Measurements from ENCODE around the gene MAP1S. TPM values are rescaled to one million over a fixed set of nuclear protein-coding genes. Genes with fewer than 3 reads are reported as not detected.

Gene MAP1S
- 10 to 100 TPM; 23.9 to 71.8 (median 48.7) TPM for total RNA-seq

GRCh38 chr19:17718947-17719711 lies at the start of gene MAP1S:
TSS of gene MAP1S (plus strand) at chr19:17719480. CDS start at chr19:17719503, 23 bp downstream.
- H3K36me3 ChIP-seq = peaks cover 0 to 11% (median 0%) of the 10 kb centered on the region in 3 donors
- H3K4me3 ChIP-seq = peak within 1 kb of the TSS; percentile 86 to 97 (median 92)
- H3K9me3 ChIP-seq = no peaks in the 10 kb centered on the region
- H3K27ac ChIP-seq = peak within 1 kb of the TSS; percentile 62 to 87 (median 76)
- DNase-seq = peak; percentile 51 to 77 (median 73)
- H3K4me1 ChIP-seq = peaks cover 8 to 41% (median 15%) of the 10 kb centered on the region in 4 donors
- no peak for TF ChIP-seq CTCF (IDR thresholded peaks at IDR 0.05)
- TF ChIP-seq POLR2A (IDR thresholded peaks at IDR 0.05) = peak; percentile 52 to 72
- no peaks in the 10 kb centered on the region for H3K27me3 ChIP-seq

GRCh38 chr19:17671906-17672305 lies 47.4 kb upstream of the MAP1S start:
- Histone ChIP-seq H3K27me3 (no peaks in the 10 kb centered on the region), H3K4me3 (no peak overlapping the region), H3K4me1 (no peaks in the 10 kb centered on the region), H3K9me3 (no peaks in the 10 kb centered on the region), H3K36me3 (no peaks in the 10 kb centered on the region), H3K27ac (no peak overlapping the region)
- no peak for DNase-seq
- TF ChIP-seq CTCF (IDR thresholded peaks at IDR 0.05) = no peak
- no peak for TF ChIP-seq POLR2A (IDR thresholded peaks at IDR 0.05)

- no peaks in the 10 kb centered on the region for H3K36me3 ChIP-seq
- H3K27me3 ChIP-seq = no peaks in the 10 kb centered on the region
- no peak overlapping the region for H3K4me3 ChIP-seq
- no peak for TF ChIP-seq CTCF (IDR thresholded peaks at IDR 0.05)
- TF ChIP-seq POLR2A (IDR thresholded peaks at IDR 0.05) = no peak
- DNase-seq = no peak
- no peaks in the 10 kb centered on the region for H3K4me1 ChIP-seq
- no peak overlapping the region for H3K27ac ChIP-seq
- H3K9me3 ChIP-seq = no peaks in the 10 kb centered on the region
These were observed 45.1 kb upstream of the MAP1S start for GRCh38 chr19:17673937-17674799.

GRCh38 chr19:17676295-17676694 lies 43.0 kb upstream of the MAP1S start:
- peaks cover 0 to 4% of the 10 kb centered on the region in 2 donors for H3K27me3 ChIP-seq
- no peak for DNase-seq
- H3K27ac ChIP-seq = no peak overlapping the region

More at GRCh38 chr19:17676295-17676694, 43.0 kb upstream of the MAP1S start:
- no peak overlapping the region for H3K4me3 ChIP-seq
- TF ChIP-seq CTCF (IDR thresholded peaks at IDR 0.05) (no peak), POLR2A (IDR thresholded peaks at IDR 0.05) (no peak)
- peaks cover 0 to 8% (median 0%) of the 10 kb centered on the region in 4 donors for H3K4me1 ChIP-seq
- H3K9me3 ChIP-seq = no peaks in the 10 kb centered on the region
- H3K36me3 ChIP-seq = no peaks in the 10 kb centered on the region

Data from Peyer's patch (tissue), 4 donors.